Sigmoid colon (tissue), 3 donors: ENCODE results near the gene TOX4.

Experiments
- CTCF ChIP-seq, 4 experiments: fragments of 450-650 bp in 3 of 4; fragments of 200-600 bp in 1 of 4; IDR thresholded peaks; one replicate each; pipeline ENCODE4 v1.5.1; 2016 to 2019; ENCODE audit warnings: antibody characterized with exemption in 4 of 4, mild to moderate bottlenecking in 3 of 4, moderate library complexity in 2 of 4
- POLR2A ChIP-seq, 2 donors: fragments of 450-650 bp; IDR thresholded peaks; one replicate each; pipeline ENCODE4 v1.6.1; 2016; ENCODE audit warnings: antibody characterized with exemption in 2 of 2, mild to moderate bottlenecking in 2 of 2, moderate library complexity in 2 of 2

GRCh38 chr14:21428930-21429329 is 48.1 kb upstream of the TOX4 start:
- TF ChIP-seq CTCF (IDR thresholded peaks at IDR 0.05), result no peak
- no peak for TF ChIP-seq POLR2A (IDR thresholded peaks at IDR 0.05)
